ENCODE data around the gene ZBTB47.

GRCh38 chr3:42692667-42693529, 39.4 kb downstream of the ZBTB47 start:
- no peak for TF ChIP-seq EZH2 (IDR thresholded peaks at IDR 0.05)
- no peak for TF ChIP-seq POLR2AphosphoS5 (IDR thresholded peaks at IDR 0.05; ENCODE audit: borderline replicate concordance, low read depth, low read length)
- no peak for TF ChIP-seq FOXP2 (optimal IDR thresholded peaks at IDR 0.05; ENCODE audit: control extremely low read depth, extremely low read length, insufficient read depth)

Data from SK-N-MC (cell line).